HEK293 (cell line): ENCODE results near the gene GANAB.

Source experiments
- GLIS2 ChIP-seq: fragments of 450-650 bp; formaldehyde crosslinking; IDR thresholded peaks from 2 replicates; pipeline ENCODE4 v1.5.1; 2016; ENCODE audit warnings: missing biosample characterization, missing genetic modification characterization
- KLF8 ChIP-seq: fragments of 450-650 bp; formaldehyde crosslinking; IDR thresholded peaks from 2 replicates; pipeline ENCODE4 v1.5.1; 2016; ENCODE audit warnings: missing biosample characterization, missing genetic modification characterization
- PRDM4 ChIP-seq: fragments of 450-650 bp; formaldehyde crosslinking; IDR thresholded peaks from 2 replicates; pipeline ENCODE4 v1.5.1; 2017; ENCODE audit warnings: missing biosample characterization, missing genetic modification characterization
- TRIM28 ChIP-seq: IDR thresholded peaks from 2 replicates; pipeline ENCODE4 v1.6.1; 2011; ENCODE audit warnings: low read length, control low read depth, borderline replicate concordance
- YY1 ChIP-seq: fragments of 450-650 bp; formaldehyde crosslinking; IDR thresholded peaks from 2 replicates; pipeline ENCODE4 v1.5.1; 2018; ENCODE audit warnings: missing biosample characterization, missing genetic modification characterization
- ZBTB17 ChIP-seq: fragments of 450-650 bp; formaldehyde crosslinking; IDR thresholded peaks from 2 replicates; pipeline ENCODE4 v1.5.1; 2016; ENCODE audit warnings: missing biosample characterization, missing genetic modification characterization
- ZFHX2 ChIP-seq: fragments of 450-650 bp; formaldehyde crosslinking; conservative IDR thresholded peaks from 2 replicates; pipeline ENCODE4 v1.5.1; 2016; ENCODE audit warnings: missing biosample characterization, missing genetic modification characterization
- ZNF114 ChIP-seq: fragments of 450-650 bp; formaldehyde crosslinking; IDR thresholded peaks from 2 replicates; pipeline ENCODE4 v1.5.0; 2017; ENCODE audit warnings: missing biosample characterization, missing genetic modification characterization
- ZNF140 ChIP-seq: fragments of 450-650 bp; formaldehyde crosslinking; IDR thresholded peaks from 2 replicates; pipeline ENCODE4 v1.5.1; 2016; ENCODE audit warnings: missing biosample characterization, missing genetic modification characterization
- ZNF311 ChIP-seq: fragments of 450-650 bp; formaldehyde crosslinking; IDR thresholded peaks from 2 replicates; pipeline ENCODE4 v1.5.1; 2017; ENCODE audit warnings: missing biosample characterization, missing genetic modification characterization, borderline replicate concordance
- ZNF350 ChIP-seq: fragments of 450-650 bp; formaldehyde crosslinking; IDR thresholded peaks from 2 replicates; pipeline ENCODE4 v1.5.0; 2017; ENCODE audit warnings: missing biosample characterization, mild to moderate bottlenecking, missing genetic modification characterization
- ZNF366 ChIP-seq: fragments of 450-650 bp; formaldehyde crosslinking; conservative IDR thresholded peaks from 2 replicates; pipeline ENCODE4 v1.5.1; 2016; ENCODE audit warnings: missing biosample characterization, missing genetic modification characterization
- ZNF391 ChIP-seq: fragments of 450-650 bp; formaldehyde crosslinking; IDR thresholded peaks from 2 replicates; pipeline ENCODE4 v1.5.1; 2016; ENCODE audit warnings: low read depth, missing biosample characterization, missing genetic modification characterization, borderline replicate concordance
- ZNF48 ChIP-seq: fragments of 450-650 bp; formaldehyde crosslinking; IDR thresholded peaks from 2 replicates; pipeline ENCODE4 v1.5.1; 2016; ENCODE audit warnings: missing biosample characterization, missing genetic modification characterization
- ZNF521 ChIP-seq: fragments of 450-650 bp; formaldehyde crosslinking; IDR thresholded peaks from 2 replicates; pipeline ENCODE4 v1.5.1; 2017; ENCODE audit warnings: missing biosample characterization, mild to moderate bottlenecking, missing genetic modification characterization
- ZNF610 ChIP-seq: fragments of 450-650 bp; formaldehyde crosslinking; IDR thresholded peaks from 2 replicates; pipeline ENCODE4 v1.5.1; 2016; ENCODE audit warnings: missing biosample characterization, missing genetic modification characterization, borderline replicate concordance
- ZNF624 ChIP-seq: fragments of 450-650 bp; formaldehyde crosslinking; IDR thresholded peaks from 2 replicates; pipeline ENCODE4 v1.5.1; 2017; ENCODE audit warnings: missing biosample characterization, missing genetic modification characterization
- ZNF654 ChIP-seq: fragments of 450-650 bp; formaldehyde crosslinking; IDR thresholded peaks from 2 replicates; pipeline ENCODE4 v1.5.1; 2016; ENCODE audit warnings: low read depth, missing biosample characterization, missing genetic modification characterization
- ZNF837 ChIP-seq: fragments of 450-650 bp; formaldehyde crosslinking; IDR thresholded peaks from 2 replicates; pipeline ENCODE4 v1.5.1; 2016; ENCODE audit warnings: missing biosample characterization, missing genetic modification characterization
- ZNF843 ChIP-seq: fragments of 450-650 bp; formaldehyde crosslinking; IDR thresholded peaks from 2 replicates; pipeline ENCODE4 v1.5.1; 2016; ENCODE audit warnings: missing biosample characterization, missing genetic modification characterization
- ZSCAN5A ChIP-seq: fragments of 450-650 bp; formaldehyde crosslinking; IDR thresholded peaks from 2 replicates; pipeline ENCODE4 v1.5.1; 2016; ENCODE audit warnings: missing biosample characterization, missing genetic modification characterization
- TF ChIP-seq, protein P1 (sequence below): fragments of 450-650 bp; formaldehyde crosslinking; IDR thresholded peaks from 2 replicates; pipeline ENCODE4 v1.5.1; 2016; ENCODE audit warnings: missing biosample characterization, missing genetic modification characterization
- TF ChIP-seq, protein P2 (sequence below): fragments of 450-650 bp; formaldehyde crosslinking; IDR thresholded peaks from 2 replicates; pipeline ENCODE4 v1.5.1; 2017; ENCODE audit warnings: missing biosample characterization, mild to moderate bottlenecking, missing genetic modification characterization, moderate library complexity
- TF ChIP-seq, protein P3 (sequence below): fragments of 450-650 bp; formaldehyde crosslinking; IDR thresholded peaks from 2 replicates; pipeline ENCODE4 v1.5.1; 2016; ENCODE audit warnings: missing biosample characterization, missing genetic modification characterization
- TF ChIP-seq, protein P4 (sequence below): fragments of 450-650 bp; formaldehyde crosslinking; IDR thresholded peaks from 2 replicates; pipeline ENCODE4 v1.5.1; 2016; ENCODE audit warnings: missing biosample characterization, missing genetic modification characterization

GANAB gene

GRCh38 chr11:62591448-62592145 is 54.8 kb downstream of the GANAB start, which contains the start of gene TUT1 (continued):
- TF ChIP-seq TRIM28 (peak; percentile 95), ZNF350 (no peak), ZNF610 (no peak), ZNF366 (tag by site-specific recombination) (peak; percentile 41; the same call in 1 of the 2 replicates), ZNF140 (no peak), ZNF311 (tag by site-specific recombination) (no peak), ZBTB17 (tag by site-specific recombination) (peak; percentile 92), ZNF391 (peak; percentile 85; the same call in 1 of the 2 replicates), ZNF837 (tag by site-specific recombination) (no peak), PRDM4 (tag by site-specific recombination) (no peak; the same call in 1 of the 2 replicates), ZNF843 (tag by site-specific recombination) (peak; percentile 73; the same call in 1 of the 2 replicates), GLIS2 (tag by site-specific recombination) (peak; percentile 90), ZNF654 (tag by site-specific recombination) (no peak; the same call in 1 of the 2 replicates), KLF8 (tag by site-specific recombination) (peak; percentile 98), ZSCAN5A (tag by site-specific recombination) (0 out of 2 replicates have a peak, but pooled peaks have one; percentile 49), ZNF521 (tag by site-specific recombination) (no peak), ZNF48 (no peak), ZFHX2 (tag by site-specific recombination) (no peak), ZNF114 (tag by site-specific recombination) (no peak), YY1 (peak; percentile 74), ZNF624 (no peak)
- TF ChIP-seq, protein P1, sequence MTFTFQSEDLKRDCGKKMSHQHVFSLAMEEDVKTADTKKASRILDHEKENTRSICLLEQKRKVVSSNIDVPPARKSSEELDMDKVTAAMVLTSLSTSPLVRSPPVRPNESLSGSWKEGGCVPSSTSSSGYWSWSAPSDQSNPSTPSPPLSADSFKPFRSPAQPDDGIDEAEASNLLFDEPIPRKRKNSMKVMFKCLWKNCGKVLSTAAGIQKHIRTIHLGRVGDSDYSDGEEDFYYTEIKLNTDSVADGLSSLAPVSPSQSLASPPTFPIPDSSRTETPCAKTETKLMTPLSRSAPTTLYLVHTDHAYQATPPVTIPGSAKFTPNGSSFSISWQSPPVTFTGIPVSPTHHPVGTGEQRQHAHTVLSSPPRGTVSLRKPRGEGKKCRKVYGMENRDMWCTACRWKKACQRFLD (tag by site-specific recombination) = no peak
- TF ChIP-seq, protein P2, sequence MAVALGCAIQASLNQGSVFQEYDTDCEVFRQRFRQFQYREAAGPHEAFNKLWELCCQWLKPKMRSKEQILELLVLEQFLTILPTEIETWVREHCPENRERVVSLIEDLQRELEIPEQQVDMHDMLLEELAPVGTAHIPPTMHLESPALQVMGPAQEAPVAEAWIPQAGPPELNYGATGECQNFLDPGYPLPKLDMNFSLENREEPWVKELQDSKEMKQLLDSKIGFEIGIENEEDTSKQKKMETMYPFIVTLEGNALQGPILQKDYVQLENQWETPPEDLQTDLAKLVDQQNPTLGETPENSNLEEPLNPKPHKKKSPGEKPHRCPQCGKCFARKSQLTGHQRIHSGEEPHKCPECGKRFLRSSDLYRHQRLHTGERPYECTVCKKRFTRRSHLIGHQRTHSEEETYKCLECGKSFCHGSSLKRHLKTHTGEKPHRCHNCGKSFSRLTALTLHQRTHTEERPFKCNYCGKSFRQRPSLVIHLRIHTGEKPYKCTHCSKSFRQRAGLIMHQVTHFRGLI (tag by site-specific recombination) = no peak
- TF ChIP-seq, protein P3, sequence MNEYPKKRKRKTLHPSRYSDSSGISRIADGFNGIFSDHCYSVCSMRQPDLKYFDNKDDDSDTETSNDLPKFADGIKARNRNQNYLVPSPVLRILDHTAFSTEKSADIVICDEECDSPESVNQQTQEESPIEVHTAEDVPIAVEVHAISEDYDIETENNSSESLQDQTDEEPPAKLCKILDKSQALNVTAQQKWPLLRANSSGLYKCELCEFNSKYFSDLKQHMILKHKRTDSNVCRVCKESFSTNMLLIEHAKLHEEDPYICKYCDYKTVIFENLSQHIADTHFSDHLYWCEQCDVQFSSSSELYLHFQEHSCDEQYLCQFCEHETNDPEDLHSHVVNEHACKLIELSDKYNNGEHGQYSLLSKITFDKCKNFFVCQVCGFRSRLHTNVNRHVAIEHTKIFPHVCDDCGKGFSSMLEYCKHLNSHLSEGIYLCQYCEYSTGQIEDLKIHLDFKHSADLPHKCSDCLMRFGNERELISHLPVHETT (tag by site-specific recombination) = peak; percentile 98
- TF ChIP-seq, protein P4, sequence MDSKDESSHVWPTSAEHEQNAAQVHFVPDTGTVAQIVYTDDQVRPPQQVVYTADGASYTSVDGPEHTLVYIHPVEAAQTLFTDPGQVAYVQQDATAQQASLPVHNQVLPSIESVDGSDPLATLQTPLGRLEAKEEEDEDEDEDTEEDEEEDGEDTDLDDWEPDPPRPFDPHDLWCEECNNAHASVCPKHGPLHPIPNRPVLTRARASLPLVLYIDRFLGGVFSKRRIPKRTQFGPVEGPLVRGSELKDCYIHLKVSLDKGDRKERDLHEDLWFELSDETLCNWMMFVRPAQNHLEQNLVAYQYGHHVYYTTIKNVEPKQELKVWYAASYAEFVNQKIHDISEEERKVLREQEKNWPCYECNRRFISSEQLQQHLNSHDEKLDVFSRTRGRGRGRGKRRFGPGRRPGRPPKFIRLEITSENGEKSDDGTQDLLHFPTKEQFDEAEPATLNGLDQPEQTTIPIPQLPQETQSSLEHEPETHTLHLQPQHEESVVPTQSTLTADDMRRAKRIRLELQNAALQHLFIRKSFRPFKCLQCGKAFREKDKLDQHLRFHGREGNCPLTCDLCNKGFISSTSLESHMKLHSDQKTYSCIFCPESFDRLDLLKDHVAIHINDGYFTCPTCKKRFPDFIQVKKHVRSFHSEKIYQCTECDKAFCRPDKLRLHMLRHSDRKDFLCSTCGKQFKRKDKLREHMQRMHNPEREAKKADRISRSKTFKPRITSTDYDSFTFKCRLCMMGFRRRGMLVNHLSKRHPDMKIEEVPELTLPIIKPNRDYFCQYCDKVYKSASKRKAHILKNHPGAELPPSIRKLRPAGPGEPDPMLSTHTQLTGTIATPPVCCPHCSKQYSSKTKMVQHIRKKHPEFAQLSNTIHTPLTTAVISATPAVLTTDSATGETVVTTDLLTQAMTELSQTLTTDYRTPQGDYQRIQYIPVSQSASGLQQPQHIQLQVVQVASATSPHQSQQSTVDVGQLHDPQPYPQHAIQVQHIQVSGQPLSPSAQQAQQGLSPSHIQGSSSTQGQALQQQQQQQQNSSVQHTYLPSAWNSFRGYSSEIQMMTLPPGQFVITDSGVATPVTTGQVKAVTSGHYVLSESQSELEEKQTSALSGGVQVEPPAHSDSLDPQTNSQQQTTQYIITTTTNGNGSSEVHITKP = peak; percentile 69
